Stimulated activated CD8-positive, alpha-beta memory T cell treated with anti-CD3 and anti-CD28 coated beads, Interleukin-15, amount 100 ng/mL, for 24 hours (primary cell): Measurements from ENCODE around the gene DCBLD1.
"Not testable (repeated sequence)": the region's sequence is repeated elsewhere in the genome, so short reads cannot be mapped to it uniquely, and the experiment has no call there.

Experiments
- DNase-seq: peaks from one replicate; pipeline ENCODE4 v3.0.0-alpha.2; 2020; ENCODE audit warnings: low read depth

Gene DCBLD1

DNA sequence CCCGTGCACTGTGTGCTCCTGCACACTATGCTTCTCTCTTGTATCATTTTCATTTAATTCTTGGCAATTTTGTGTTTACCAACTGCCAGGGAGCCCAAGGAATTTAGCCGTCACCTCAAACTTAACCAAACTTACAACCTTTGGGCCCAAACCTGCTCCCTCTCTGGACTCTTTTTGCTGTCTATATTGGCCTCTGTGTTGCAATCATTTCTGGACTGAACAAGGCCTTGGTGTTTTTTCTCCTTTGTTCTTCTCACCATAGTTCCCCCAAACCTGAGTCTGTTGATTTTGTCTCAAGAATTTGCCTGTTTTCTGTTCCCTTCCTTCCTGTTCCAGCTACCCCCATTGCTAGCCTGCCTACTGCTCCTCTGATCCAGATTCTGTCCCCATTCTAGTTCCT lies 19.2 kb downstream of the DCBLD1 start:
- DNase-seq, result no peak

DNA sequence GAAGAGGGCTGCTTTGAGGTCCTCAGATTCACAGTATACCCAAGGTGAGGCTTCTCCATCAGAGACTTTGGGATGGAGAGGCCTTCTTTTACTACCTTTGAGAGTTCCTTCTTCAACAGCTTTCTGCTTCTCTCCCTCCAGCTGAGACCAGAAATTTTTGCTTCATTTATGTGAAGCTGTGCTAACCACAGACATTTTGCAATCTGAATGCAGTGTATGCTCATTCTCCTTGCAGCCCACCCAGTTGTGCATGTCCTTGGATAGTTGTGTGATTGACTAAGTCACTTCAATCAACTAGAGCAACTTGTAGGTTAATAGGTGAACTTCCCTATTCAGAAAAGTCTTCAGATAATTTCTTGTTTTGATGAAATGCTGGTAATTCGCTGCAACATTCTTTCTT lies 20.1 kb downstream of the DCBLD1 start:
- no peak for DNase-seq

DNA sequence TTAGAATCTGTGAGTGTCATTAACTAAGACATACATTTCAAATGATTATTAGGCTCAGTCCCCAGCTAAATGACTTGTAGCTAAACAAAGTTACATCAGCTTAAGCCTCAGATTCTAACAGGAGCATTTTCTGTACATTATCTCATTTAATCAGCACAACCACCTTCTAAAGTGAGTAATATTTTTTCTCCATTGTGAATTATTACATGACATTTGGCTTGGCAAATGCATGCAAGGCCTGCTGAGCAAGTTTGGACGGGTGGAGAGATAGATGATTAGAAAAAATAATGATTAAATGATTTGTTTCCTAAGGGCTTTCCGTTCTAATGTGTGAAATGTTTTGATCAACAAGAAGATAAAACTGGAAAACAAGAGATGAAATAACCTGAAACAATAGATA lies 20.7 kb downstream of the DCBLD1 start:
- no peak for DNase-seq

DNA sequence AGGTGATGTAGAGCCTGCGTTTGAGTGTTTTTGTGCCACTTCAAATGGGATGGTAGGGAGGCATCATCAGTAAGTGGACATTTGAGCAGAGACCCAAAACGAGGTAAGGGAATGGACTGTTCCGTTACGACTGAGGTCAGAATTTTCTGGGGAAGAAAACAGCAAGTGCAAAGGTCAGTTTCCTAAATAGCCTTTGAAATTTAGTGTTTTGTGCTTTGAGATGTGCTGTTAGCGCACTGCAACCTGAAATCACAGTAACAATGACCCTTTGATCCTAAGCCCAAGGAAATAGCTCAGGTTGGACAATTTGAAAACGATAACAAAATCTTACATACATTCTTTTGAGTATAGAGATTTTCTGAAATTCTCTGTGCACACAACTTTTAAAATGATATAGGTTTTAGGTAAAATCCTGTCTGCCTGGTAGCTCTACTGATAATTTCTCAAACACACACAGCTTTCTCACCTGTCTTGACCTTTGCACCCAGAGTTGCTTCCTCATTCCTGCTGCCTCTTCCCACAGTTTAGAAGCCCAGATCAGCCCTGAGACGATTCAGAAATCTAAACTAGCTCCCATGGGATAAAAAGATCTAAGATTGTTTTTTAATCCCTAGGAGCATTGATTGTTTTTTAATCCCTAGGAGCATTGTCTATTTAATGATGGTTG lies 22.1 kb downstream of the DCBLD1 start:
- DNase-seq, result no peak

DNA sequence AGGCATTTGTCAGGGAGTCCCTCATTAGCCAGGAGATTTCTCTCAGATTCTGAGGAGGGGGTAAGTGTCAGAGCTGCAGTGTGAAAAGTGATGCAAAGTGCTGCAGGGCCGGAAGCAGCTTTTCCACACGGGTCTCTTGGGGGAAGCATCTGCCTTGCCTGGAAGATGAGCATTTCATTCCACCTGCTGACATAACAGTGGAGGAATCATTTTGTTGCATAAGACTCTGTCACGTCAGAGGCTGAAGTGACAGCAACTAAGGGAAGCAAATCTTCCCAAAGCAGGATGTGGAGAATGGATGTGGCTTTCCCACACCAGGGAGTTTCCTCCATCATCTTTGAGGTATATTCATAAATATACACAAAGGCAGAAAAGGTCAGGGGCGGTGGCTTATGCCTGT lies 22.8 kb downstream of the DCBLD1 start:
- no peak for DNase-seq

DNA sequence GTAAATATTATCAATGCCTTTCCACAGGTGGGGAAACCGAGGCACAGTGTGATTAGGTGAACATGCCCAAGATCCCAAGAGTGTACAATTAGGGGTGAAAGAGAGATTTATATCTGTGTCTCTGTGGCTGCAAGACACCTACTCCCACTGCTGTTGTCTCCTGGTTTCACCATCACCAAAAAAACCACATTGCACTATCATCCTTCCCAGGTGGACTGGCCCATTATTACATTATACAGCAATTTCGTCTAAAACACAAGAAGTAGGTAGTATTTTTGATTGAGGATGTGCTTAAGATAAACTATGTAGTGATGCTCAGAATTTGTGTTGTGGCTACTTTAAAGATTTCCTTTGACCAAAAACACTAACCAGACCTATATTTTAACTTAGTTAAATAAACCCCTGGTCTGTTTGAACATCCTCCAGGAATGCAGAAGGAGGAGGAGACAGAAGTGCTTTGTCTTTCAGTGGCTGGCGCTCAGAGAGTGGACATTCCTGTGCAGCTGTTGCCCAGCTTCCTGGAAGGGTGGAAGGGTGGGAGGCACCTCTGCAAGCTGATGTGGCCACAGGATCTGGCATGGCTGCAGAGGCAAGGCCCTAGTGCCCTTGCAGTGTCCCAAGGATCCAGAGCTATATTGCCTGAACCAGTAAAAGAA lies 23.8 kb downstream of the DCBLD1 start:
- no peak for DNase-seq

DNA sequence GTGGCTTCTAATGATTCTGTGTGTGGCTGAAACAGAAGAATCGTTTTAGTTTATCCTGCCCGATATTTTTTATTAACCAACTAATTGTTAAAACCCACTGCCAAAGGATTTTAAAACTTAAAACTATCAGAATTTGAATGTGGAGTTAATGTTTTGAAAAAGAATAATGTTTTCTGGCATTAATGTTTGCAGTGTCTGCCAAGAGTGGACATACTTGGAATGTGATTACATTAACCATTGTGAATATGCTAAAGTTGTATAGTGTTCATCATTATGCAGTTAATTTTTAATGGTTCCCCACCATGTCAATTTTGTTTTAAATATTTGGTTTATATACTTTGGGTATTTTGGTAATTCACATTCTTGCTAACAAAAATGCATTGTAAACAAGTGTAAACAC lies 24.4 kb downstream of the DCBLD1 start:
- no peak for DNase-seq

DNA sequence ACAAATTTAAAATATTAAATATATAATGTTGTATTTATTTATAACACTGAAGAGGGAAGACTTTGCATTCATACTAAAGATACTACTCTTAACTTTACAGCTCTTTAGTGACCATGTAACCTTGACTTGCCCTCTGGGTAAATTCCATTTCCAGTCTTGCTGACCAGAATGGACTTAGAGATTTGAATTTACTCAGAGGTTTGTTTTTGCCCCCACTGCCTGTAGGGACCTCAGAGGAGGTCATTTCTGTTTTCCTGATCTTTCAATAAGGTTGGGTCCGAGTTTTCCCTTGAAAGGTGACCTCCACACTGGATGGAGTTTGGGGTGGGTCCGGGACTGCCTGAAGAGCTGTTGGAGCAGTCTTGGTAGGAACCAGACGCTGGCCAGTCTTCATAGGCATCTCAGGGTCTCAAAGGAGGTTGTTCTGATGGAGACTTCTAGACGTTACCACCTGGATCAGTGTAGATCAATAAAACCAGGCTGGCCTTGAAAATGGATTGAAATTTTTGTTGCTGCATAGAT lies 26.0 kb downstream of the DCBLD1 start:
- no peak for DNase-seq

DNA sequence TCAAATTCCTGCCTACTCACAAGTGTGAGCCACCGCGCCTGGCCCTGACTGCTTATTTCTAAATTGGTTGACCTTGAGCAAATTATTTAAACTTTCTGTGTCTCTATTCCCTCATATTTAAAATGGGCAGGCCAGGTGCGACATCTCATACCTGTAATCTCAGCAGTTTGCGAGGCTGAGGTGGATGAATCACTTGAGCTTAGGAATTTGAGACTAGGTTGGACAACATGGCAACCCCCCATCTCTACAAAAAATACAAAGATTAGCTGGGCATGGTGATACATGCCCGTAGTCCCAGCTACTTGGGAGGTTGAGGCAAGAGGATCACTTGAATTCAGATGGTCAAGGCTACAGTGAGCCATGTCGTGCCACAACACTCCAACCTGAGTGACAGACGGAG lies 26.5 kb downstream of the DCBLD1 start:
- DNase-seq, result no peak

DNA sequence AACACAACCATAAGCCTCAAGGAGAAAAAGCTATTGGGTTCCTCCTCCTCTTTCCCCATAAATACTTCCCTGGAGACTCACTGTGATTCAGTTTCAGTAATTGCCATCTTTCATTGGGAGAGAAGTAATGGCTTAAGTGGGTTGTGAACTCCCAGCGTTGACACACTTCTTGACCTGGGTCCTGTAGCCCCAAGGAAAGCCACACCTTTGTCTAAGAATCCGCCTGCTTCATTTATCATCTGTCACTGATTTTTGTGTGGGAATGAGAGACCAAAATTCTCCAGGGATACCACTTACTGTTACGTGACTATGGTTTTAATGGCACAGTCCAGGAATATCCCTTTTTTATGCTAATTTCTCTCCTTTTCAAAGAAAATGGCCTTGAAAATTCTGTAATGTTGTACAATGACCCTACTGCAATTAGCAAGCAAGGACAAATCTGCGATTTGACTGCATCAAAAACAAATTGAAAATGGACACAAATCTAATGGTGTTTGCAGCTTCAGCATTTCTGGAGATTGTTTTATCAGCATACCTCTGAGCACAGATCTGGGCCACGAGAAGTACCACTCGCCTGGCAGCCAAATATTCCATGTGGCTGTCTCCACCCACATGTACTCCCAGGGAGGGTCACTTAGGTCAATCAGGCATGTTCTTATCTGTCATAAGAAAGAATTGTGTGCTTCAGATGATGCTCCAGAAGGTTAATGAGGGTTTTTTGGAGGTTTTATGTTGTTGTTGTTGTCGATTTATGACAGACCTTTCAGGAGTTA lies 29.8 kb downstream of the DCBLD1 start:
- DNase-seq, result no peak

DNA sequence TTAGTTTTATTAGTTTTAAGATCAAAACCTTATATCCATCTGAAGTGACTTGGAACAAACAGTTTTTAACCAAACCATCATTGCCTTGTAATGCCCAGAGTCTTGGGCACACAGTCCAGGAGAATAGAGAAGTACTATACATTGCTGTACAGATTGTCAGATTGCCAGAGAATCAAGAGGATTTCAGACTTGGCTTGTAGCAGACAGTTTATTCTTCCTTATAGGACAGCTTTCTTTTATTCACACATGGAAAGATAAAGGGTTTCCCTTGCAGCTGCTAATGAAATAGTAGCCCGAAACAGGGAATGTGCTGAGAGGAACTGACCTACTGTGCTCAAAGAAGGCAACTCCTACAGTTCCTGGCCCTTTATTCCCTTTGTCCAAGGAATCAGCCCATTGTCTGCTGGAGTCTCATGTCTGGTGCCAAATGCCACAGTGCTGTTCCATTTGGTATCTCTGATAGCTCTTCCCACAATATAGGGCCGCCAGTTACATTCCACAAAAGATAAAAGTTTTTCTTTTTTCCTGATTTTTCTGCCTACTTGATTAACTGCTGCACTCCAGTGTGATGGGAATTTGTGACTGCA lies 30.6 kb downstream of the DCBLD1 start:
- no peak for DNase-seq

DNA sequence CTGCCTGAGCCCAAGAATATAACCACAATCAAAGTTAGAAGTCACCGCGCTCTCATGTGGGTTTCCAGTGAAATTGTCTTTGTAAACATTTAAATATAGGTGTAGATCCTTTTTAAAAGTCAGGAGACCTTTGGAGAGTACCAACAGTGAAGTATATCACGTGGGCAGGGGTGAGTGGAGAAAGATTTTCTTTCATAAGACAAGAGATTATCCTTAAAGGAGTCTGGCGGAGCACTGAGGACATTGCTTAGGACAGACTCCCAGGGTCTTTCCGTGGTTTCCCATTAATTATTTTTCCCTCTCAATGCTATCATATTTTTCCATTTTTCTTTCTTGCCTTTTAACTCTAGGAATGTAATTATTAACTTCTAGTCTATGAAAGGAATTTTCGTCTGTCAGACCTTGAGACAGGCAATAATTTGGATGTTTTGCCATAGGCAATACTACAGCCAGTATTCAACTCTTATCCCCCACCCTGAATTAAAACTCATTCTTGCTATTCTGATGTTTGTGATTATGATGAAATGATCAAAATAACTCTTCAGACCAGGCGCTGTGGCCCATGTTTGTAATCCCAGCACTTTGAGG lies 31.4 kb downstream of the DCBLD1 start:
- no peak for DNase-seq

DNA sequence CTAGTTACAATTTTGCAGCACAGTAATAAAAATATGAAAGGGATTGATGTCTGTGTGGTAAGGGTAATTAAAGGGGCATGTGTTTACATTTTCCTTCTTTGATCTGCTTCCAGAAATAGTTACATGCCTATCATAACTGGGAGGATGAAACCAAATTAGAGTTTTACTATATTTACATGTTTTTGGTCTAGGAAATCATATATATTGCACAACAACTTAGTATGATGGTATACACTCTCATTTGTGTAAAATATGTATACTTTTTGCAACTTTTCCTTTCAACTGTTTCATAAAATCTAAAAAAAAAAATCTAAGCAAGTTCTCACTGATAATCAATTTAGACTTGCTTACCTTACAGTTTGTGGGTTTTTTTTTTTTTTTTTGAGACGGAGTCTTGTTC lies 32.2 kb downstream of the DCBLD1 start:
- no peak for DNase-seq

DNA sequence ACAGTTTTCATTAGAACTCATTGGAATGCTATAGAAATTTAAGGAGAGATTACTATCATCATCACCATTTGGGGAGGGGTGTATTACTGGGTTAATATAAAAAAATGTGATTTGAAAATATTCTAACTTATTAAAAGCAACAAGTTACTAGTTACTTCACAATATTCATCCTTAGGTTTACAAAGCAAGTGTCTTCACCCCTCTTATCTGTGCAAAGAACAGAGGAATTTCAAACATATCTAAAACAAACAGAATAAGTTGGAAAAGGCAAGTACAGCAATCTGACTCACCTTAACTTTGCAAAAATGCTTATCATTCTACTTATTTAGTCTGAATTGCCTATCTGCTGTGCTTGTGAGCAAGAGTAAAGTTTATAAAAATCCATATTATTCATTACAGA lies 32.9 kb downstream of the DCBLD1 start:
- DNase-seq, result no peak

DNA sequence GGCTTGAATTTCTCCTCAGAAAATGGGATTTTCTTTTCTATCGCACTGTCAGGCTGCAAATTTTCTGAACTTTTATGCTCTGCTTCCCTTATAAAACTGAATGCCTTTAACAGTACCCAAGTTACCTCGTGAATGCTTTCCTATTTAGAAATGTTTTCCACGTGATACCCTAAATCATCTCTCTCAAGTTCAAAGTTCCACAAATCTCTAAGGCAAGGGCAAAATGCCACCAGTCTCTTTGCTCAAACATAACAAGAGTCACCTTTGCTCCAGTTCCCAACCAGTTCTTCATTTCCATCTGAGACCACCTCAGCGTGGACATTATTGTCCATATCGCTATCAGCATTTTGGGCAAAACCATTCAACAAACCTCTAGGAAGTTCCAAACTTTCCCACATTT lies 35.5 kb downstream of the DCBLD1 start:
- DNase-seq, result not testable (repeated sequence)

DNA sequence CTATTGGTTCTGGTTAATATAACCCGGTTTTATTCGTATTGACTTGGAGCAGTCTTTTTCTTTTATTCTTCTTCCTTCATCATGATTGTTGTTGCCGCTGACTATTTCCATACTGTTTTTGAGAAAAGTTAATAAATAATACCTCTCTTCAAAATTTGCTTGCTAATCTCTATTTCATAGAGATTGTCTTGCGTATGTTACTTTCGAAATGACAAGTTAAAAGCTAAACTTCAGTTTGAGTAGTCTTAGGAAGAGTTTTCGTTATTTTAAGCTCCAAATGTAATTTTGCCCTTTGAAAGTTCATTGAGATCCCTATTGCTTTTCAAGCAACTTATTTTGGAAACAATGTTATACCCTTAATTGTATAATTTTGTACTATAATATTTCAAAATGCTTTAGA lies 36.4 kb downstream of the DCBLD1 start:
- no peak for DNase-seq

DNA sequence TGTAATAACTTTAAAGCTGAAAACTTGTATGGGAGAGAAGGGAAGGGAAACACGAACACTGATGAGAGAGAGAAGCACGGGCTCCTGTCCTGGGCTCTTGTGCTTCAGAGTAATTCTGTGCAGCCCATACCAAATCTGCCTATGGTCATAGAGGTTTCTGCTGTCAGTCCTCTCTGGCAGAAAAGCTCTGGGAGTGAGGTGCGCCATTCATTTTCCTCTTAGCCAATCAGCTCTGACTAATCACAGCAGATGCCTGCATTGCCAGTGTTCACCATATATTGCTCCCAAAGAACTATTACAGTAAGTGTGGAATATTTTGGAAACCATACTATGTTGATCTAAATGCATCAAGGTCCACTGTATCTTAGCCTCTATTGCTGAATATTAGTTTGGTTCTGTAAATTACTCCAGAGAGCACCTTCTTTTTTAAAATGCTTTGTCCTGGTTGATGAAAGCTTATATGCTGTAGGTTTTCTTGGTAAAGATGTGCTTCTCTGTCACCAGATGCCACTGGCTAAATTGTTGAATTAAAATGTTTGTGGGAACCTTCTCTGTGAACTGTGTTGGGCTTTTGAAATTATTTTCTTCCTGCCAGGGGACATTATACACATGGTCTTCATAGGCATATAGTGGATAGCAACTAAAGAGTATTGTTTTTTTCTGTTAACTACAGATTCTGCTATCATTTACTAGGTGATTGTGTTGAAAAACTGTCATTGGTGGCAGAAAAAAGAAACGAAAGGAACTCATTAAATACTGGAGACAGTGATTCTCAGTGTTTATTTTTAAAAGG lies 38.3 kb downstream of the DCBLD1 start:
- DNase-seq, result no peak

DNA sequence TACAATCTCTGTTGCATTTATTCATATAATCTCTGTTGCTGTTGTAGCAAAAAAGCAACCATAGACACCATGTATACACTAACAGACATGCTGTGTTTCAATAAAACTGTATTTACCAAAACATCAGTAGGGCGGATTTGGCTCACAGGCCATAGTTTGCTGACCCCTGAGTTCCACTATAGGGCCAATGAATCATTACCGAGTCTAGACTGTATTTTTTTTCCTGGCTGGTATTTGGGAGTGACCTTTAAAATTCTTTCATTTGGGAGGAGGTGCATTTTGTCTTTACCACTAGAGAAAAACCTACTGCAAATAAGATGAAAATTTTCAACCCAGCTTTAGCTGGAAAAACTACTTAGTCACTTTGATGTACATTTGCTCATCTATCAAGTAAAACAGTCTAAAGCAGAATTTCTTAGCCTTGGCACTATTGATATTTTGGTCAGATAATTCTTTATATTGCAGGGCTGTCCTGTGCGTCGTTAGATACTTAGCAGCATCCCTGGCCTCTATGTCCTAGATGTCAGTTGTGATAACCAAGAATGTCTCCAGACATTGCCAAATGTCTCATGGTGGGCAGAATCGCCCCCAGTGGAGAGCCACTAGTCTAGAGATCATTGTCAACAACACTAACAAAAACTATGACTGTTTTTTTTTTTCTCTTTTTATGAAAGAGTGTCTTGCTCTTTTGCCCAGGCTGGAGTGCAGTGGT lies 39.5 kb downstream of the DCBLD1 start:
- no peak for DNase-seq

DNA sequence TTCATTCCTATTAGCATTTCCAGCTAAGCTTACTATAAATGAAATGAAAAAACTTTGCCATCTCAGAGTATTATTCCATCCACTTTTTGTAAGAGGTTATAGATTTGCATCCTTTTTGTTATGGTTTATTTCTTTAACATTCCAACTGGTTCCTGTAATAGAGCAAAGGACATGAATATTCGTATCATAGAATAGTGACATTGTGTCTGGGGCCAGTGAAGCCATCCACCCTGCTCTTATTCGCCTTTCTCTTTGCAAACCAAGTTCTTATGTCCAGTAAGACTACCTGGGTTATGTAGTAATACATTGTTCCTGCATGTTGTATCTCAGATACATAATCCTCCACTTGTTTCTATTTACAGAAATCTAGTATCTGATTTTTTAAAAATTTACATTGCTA lies 43.1 kb downstream of the DCBLD1 start:
- DNase-seq, result no peak

DNA sequence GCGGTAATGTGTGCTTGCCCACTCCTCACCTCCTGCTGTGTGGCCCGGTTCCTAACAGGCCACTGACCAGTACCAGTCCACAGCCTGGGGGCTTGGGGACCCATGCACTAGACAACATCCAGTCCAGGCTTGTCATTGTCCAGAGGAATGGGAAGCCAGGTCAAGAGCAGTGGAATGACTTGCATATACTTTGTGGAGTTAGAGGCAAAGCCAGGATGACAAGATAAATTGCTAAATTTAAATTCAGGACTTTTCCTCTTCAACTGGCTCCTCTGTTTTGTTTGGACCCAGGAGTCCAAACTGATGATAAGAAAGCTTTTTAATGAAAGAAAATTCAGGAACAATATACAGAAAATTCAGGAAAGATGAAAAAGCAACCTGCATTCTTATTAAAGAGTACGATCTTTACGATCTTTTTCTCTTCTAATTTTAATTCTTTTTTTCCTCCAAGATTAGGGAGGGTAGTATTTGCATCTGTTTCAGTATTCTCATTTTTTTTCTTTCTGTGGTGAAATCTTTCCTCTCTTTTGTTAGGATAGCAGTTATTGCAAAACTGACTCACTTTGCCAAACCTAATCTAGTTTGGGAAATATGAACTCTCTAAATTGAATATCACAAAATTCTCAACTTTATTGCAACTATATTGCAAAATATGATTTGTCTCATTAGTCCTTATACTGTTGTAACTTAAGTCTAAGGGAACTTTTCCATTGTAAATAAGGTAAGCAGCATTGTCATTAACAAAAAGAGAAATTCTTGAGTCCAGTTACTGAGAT lies 48.2 kb downstream of the DCBLD1 start:
- DNase-seq, result no peak
